NCI-H446 (cell line): ENCODE results near the gene GALR1.
A peak's percentile ranks its signal among the peaks of the same experiment; 100 is the strongest.
"Not testable (repeated sequence)": the region's sequence is repeated elsewhere in the genome, so short reads cannot be mapped to it uniquely, and the experiment has no call there.

Experiments
- DNase-seq, 2 experiments: peaks; one replicate each; lab custom pipeline; 2025; lab: John Stamatoyannopoulos, UW

Gene GALR1

DNA sequence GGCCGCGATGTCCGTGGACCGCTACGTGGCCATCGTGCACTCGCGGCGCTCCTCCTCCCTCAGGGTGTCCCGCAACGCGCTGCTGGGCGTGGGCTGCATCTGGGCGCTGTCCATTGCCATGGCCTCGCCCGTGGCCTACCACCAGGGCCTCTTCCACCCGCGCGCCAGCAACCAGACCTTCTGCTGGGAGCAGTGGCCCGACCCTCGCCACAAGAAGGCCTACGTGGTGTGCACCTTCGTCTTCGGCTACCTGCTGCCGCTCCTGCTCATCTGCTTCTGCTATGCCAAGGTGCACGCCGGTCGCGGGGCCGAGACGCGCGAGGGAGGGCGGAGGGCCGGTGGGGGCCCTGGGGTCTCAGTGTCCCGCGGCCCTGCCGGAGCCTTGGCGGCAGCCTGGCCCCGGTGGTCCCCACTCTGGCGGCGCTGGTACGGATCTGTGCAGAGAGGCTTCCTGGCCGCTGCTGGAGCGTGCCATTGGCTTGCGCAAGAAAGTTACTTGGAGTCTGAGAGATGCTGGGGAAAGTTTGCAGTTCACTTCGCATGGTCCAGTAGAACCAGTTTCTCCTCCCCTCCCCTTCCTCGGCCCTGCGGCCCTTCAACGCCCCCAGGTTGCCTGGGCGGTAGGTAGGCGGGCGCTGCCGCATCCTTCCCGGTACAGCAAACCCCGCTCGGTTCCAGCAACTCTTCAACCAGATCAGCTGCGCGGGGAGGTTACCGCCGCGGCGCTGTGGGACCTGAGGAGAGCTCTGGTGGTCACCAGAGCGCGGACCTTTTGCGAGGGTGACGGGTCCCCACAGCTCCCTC lies 1.5 kb downstream of the GALR1 start:
- no peak for DNase-seq

DNA sequence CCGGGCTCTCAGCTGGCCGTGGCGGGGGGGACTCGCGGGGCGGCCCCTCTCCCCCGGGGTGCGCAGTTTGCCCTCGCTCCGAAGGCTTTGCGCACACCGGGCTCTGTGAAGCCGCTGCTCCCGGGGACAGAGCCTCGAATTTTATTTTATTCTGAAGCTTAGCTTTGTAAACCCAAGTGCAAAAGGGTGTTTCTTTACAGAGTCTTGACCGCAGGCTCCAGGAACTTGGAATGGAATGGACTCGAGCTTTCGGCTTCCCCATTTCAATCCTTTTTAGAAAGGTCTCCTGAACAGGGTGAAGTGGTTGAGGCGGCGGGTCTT lies 2.0 kb downstream of the GALR1 start:
- DNase-seq = no peak

DNA sequence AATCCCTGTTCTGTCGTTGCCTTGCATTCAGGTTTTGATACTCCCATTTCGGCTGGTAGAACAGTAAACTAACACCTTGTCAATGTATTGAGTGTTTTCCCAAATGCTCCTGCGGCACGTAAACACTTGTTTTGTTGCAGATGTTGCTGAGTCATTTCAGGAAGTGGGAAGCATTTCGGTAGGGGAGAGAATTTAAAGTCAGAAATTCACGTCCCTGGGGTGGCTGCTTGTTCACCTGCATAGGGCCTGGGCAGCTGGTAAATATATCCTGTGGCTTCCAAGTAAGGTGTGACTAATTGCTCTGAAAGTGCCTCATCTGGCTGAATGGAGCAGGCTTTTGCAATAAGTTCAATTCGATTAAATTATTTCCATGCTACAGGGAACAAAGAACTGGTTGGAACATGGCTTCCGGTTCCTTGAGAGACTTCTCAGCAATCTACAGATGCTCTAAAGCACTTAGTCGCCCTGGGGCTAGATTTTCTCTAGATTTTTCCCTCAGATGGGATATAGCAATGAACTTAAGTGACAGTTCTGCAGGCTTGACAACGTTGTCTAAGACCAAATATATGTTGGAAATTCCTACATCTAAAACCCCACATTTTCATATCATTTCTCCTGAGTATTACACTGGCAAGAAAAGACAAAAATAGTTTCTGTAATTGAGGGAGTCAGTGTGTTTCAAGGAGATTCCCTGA lies 5.2 kb downstream of the GALR1 start:
- no peak for DNase-seq

GRCh38 chr18:77255426-77256105 lies 5.9 kb downstream of the GALR1 start:
- no peak for DNase-seq

GRCh38 chr18:77262643-77263465 lies 13.2 kb downstream of the GALR1 start:
- no peak for DNase-seq

GRCh38 chr18:77263466-77263763 lies 13.8 kb downstream of the GALR1 start:
- DNase-seq = no peak

- no peak for DNase-seq
Measured at GRCh38 chr18:77267969-77268368, 18.3 kb downstream of the GALR1 start.

GRCh38 chr18:77268456-77268855 lies 18.8 kb downstream of the GALR1 start:
- no peak for DNase-seq

DNA sequence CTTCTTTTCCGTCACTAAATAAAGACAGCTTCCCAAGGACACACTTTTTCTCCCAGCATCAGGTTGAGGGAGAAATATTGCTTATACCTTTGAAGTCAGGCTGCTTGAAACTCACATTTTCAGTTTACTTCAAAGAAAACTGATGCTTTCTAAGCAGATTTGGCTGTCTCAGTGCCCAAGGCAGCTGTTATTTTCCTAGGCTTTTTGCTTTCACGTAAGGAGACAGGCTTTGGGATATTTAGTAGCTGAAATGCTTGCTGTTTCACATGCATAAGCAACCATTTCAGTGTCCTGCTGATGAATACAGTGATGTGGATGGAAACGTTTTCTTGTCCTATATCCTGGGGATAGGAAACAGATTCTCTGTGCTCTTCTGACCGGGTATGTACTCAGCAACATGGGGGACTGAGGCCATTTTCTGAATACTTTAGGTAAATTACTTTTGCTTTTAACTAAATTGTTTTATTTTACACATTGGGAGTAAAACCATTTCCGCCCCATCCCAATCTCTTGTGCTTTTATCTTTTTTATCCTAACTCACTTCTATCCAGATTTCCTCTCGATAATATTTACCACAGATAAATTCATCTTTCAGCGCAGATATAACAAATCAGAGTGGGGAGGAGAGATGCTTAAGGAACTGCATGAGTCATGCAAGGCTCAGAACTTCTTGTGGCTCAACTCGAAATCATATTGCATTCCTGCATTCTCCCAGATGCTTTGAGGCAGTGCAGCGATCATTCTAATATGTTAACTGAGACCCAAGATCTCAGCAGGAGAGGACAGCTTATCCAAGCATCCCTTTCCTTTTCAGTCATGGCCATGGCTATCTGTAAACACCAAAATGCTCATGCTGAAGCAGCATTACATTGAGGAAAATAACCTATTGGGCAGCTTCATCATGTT lies 22.2 kb downstream of the GALR1 start:
- DNase-seq = no peak

GRCh38 chr18:77290841-77291240 lies 41.2 kb downstream of the GALR1 start:
- not testable (repeated sequence) for DNase-seq

DNA sequence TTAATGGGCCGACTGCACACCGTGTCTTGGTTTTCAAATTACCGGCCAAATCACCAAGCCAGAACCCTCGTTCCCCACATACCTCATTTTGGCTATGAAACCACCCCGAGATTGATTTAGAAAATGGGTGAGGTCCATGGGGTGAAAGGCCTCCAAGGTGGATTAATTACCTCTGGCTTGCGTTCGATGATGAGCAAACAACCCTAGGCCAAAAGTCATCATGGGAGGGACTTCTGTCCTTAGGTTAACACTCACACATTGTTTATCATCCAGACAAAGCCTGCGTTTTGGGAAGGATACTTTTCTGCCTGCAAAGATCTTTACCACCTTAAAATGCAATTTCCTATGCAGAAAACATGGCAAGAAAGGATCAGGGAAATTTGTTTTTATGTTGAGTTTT lies 48.5 kb downstream of the GALR1 start:
- DNase-seq = no peak

GRCh38 chr18:77299706-77300105 lies 50.1 kb downstream of the GALR1 start:
- DNase-seq = no peak

GRCh38 chr18:77300579-77300978 lies 50.9 kb downstream of the GALR1 start:
- no peak for DNase-seq

DNA sequence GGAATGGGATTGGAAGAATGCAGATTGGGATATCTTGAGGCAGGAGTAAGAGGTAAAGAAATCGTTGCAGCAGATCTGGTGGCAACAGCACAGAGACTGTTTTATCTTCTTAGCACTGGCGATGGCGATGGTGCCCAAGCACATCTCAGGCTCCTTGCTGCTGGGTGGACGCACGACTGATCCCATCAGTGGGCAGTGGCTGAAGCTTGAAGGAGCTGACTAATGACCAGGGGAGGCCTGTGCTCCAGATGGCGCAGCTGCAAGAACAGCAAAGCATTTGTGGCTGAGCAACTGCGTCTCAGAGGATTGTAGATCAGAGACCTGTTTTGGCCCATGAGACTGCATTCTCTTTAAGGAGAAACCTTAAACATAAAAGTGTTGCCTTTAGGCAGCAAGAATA lies 54.6 kb downstream of the GALR1 start:
- DNase-seq = no peak

- DNase-seq = no peak
Measured at GRCh38 chr18:77305676-77306075, 56.0 kb downstream of the GALR1 start.

DNA sequence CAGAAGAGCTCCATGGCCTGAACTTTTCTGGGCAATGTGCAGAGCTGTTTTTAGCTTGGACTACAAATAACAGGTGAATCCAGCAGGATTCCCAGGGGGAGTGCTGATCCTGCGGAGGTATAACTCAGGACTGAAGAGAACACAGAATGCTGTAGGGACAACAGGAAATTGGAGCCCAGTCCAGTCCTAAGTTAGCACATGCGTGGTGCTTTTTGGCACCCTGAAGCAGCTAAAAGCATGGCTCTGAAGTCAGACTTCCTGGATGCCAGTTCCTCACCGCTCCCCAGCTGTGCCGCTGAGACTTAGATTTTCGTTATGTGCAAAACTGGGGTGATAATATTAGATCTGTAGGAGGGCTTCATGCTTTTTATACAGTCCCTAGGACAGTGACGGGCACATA lies 58.6 kb downstream of the GALR1 start:
- no peak for DNase-seq

GRCh38 chr18:77314511-77314910 lies 64.9 kb downstream of the GALR1 start:
- DNase-seq = no peak

DNA sequence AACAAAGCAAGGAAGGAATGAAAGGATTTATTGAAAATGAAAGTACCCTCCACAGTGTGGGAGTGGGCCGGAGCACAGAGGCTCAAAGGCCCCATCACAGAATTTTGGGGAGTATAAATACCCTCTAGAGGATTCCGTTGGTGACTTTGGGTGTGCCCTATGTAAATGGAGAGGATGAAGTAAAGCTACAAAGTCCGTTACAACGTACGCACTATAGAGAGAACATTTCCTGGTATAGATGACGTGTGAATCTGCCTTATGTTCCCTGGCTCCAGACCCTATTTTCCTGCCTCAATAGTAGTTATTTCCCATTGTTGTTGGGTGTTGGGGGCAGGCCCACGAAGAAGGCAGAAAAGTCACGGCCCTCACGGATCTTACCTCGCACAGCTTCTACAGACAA lies 65.3 kb downstream of the GALR1 start:
- DNase-seq = no peak

DNA sequence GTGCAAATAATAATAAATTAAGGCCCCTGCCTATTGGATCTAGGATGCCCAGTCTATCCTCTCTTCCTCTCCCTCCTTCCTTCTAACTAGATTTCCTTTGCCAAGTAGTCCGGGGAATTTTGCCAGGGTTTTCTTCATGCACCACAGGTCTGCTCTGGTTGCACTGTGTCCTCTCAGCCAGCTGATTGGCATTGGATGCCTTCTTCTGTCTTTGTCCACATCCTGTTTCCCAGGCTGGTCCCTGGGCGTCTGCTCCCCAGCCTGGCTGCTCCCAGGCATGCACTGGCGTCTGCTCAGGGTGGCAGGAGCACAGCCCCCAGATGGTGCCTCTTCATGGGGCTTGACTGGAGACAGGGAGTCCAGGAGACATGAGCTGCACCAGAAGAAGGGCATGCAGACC lies 66.4 kb downstream of the GALR1 start:
- DNase-seq = peak; percentile 49 to 84

DNA sequence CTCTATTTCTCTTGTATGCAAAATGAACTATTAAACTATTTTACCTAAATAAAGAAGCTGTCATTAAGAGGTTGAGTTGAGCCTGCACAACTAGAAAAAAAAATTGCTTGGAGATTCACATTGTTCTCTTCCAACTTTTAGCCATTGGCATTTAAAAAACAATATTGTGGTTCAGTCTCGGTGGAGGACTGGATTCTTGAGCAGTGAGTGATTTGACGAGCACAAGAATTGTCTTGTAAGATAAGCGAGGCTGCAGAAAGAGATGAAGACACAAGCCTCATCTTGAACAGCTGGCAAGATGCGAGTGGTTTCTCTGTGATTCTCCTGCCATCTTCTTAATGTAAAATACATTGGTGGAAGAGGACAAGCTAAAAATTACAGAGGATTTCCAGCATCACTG lies 67.0 kb downstream of the GALR1 start:
- no peak for DNase-seq

GRCh38 chr18:77320971-77321559 lies 71.4 kb downstream of the GALR1 start:
- DNase-seq = no peak
